Midbrain (tissue), 1 donor: Measurements from ENCODE around the gene UNC119B.

Source experiments
- DNase-seq: peaks from one replicate; lab custom pipeline; 2025; lab: John Stamatoyannopoulos, UW

Gene UNC119B

DNA sequence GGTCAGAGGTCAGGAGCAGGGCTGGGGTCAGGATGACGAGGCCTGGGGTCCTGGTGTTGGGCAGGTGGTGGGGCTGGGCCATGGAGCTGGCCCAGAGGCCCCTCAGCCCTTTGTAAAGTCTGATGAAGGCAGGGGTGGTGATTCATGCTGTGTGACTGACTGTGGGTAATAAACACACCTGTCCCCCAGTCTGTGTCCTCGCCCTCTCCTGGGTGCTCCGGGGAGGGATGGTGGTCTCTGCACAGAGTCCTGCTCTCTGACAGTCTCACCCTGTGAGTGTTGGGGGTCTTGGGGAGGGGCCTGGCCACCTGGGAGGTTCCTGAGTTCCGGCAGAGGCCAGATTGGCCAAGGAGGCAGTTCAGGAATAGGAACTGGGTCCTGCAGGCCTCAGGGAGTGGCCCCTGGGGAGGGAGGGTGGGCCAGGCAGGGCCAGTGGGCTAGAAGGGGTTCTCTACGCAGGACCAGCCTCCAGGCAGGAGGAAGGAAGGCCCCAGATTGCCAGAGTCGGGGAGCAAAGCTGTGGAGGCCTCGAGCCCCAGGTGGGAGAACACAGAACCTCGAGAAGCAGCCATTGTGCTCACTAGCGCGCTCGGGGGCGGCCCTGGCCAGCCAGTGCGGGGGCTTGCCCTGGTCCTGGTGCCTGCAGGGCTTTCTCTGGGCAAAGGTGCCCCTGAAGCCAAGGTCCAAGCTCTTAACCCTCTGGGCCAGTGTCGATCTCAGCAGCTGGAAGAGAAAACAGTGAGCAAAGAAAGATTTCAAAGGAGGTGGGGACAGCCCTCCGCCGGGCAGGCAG lies 29.8 kb downstream of the UNC119B start:
- DNase-seq, result no peak

DNA sequence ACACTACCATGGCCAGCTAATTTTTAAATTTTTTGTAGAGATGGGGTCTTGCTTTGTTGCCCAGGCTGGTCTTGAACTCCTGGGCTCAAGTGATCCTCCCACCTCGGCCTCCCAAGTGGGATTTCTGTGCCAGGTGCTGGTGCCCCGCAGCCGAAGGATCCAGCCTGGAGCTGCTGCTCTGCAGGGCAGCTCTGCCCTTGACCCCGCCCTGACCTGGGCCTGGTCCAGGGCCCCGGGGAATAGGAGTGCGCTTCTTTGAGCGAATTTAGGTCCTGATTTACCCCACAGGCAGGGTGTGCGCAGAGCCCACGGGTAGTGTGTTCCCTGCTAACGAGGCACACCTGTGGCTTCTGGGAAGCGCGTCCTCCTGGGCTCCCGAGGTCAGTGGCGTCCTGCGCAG lies 30.6 kb downstream of the UNC119B start:
- no peak for DNase-seq

DNA sequence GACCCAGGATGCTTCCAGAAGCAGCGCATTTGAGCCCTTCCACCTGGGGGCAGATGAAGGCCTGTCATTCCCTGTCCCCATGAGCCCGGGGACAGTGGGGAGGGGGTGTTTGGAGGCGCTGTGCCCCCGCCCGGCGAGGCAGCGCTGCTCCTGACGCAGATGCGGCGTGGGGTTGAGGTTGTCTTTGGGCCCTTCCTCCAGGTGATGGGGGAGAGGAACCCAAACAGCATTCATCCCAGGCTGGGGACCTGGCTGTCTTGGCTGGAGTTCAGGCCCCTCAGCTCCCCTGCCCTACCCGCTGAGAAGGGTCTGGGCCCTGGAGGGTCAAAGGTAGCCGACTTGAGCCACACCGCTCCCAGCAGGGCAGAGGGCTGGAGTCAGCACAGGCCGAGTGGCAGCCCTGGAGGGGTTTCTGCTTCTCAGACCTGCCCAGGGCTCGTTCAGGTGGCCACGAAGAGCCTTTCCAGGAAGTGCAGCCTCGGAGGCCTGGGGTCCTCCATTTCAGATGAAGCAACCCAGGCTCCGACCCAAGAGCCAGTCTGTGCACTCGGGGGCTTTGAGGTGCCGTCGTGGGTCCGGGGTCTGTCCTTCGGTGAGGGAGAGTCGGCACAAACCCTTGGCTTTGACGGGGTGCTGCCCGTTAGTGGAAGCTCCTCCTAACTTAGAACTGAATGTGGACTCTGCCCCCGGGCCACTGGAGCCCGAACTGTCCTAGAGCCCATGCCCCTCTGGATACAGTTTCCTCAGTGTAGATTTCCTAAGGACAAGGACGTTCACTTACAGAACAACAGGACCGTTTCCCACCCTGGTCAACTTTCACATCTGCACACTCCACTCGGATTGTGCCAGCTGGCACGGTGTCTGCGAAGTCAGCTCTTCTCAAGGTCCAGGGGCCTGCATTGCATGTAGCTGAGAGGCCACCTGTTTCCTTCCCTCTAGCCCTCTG lies 31.5 kb downstream of the UNC119B start:
- DNase-seq, result no peak

DNA sequence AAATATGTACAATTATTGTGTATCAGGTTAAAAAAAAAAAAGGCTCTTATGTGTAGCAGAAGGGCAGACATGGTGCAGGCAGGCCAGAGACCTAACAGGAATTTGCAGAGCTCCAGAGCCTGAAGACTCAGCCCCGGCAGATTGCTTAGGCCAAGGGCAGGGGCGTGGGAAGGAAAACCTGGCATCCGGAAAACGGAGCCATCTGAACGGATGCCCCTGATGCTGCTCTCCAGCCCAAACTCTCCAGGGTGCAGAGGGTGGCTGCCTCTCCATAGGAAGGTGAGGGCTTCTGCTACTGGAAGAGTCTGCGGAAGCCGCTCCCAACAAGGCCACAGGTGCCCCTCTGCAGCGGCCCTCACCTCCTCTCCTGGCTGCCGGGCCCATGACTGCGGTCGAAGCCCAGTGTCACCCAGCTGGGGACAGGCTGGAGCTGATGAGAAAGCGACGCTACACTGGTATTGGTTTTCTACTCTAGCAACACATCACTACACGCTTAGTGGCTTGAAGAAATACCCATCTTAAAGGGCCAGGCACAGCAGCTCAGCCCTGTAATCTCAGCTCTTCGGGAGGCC lies 34.8 kb downstream of the UNC119B start:
- no peak for DNase-seq

DNA sequence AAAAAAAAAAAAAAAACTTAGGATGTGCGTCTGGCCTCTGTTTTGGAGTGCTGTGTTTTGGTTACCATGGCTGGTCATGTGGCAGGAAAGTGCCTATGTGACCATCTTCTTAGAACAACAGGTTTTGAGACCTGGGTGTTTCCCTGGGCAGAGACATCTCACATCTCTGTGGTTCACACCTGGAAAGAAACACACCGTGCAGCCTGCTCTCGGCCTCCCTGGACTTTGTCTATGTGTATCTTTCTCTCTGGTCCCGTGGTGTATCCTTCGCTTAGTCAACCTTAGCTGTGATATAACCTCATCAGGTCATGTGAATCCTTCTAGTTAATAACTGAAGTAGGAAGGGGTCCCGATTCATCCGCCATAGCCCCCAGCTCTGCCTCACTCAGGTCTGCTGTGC lies 38.0 kb downstream of the UNC119B start:
- DNase-seq, result no peak

DNA sequence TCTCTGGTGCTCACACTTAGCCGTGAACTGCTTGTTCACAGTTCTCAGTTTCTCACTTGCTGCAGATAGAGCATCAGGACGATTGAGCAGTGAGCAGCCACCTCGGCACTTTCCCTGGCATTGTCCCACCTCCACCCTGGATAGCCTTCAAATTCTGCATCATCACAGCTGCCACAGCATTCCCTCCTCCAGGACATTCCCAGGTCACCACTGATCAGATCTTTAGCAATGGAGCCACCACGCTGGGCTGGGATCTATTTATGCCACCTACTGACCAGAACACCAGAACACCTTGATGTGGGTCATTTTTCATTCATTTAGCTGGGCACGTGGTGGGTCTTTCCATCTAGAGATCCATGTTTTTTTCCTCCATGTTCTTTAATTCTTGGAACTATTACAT lies 39.0 kb downstream of the UNC119B start:
- DNase-seq, result no peak

DNA sequence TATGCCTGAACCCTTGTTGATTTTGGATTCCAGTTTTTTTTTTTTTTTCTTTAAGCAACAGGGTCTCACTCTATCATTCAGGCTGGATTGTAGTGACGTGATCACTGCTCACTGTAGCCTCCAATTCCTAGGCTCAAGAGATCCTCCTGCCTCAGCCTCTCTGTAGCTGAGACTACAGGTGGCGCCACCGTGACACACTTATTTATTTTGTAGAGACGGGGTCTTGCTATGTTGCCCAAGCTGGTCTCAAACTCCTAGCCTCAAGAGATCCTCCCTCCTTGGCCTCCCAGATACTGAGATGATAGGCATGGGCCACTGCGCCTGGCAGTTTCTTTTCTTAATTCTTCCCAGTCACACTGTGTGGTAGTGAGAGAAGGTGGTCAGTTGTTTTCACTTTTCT lies 40.5 kb downstream of the UNC119B start:
- DNase-seq, result no peak

DNA sequence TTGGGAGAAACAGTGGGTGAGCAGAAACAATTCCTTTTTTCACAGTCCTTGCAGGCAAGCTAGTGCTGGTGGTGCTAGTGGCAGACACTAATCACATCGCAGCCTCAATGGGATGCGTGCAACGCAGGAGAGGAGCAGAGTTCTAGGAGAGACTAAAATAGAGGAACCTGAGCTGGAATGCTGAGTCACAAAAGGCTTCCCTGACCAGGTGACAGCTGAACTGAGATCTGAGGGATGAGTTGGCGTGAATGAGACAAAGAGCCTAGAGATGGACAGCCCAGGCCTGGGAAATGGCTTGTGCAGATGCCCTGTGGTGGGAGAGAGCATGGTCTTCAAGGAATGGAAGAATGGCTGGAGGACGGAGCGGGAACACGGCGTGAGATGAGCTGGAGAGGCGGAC lies 41.1 kb downstream of the UNC119B start:
- DNase-seq, result no peak

DNA sequence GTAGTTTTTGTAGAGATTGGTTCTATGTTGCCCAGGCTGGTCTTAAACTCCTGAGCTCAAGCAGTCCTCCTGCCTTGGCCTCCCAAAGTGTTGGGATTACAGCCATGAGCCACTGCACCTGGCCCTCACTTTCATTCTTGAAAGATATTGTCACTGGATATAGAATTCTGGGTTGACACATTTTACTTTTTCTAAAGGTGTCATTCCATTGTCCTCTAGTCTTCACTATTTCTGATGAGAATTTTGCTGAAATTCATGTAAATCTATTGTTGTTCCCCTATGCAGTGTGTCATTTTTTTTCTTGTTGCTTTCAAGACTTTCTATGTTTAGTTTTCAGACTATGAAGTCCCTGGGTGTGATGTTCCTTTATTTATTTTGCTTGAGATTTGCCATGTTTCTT lies 44.5 kb downstream of the UNC119B start:
- DNase-seq, result no peak

DNA sequence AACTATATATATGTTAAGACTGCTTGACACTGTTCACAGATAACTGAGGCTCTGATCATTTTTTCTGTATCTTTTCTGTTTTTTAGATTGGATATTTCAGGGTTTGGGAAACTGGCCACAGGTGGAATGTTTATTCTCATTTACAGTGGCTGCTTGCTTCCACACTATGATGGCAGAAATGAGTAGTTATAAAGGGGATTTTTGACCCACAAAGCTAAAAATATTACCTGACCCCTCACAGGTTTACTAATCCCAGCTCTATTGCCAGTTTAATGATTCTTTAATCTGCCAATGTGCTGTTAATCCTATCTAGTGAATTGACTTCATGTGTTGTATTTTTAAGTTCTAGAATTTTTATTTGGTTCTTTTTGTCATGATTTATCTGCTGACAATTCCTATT lies 45.0 kb downstream of the UNC119B start:
- DNase-seq, result no peak

DNA sequence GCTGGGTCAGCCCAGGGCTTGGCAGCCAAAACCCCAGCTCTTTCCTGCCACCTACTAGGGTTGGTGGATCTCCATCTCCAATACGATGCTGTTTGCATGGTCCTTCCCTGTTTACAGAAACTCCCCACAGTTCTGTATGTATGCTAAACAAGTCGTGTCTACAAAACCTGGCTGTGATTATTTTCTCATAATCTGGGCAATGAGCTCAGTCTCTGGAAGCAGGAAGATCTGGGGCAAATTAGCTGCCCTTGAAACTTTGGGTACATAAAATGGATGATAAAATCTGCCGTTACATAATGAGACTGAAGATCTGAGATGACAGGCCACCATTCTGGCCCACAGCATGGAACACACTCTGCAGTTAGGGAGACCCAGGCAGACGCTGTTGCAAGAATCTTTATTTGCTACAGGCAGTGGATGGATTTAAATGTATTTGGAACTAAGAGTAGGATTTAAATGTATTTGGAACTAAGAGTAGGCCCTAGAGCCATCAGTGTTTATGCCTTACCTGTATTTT lies 47.0 kb downstream of the UNC119B start:
- DNase-seq, result no peak

DNA sequence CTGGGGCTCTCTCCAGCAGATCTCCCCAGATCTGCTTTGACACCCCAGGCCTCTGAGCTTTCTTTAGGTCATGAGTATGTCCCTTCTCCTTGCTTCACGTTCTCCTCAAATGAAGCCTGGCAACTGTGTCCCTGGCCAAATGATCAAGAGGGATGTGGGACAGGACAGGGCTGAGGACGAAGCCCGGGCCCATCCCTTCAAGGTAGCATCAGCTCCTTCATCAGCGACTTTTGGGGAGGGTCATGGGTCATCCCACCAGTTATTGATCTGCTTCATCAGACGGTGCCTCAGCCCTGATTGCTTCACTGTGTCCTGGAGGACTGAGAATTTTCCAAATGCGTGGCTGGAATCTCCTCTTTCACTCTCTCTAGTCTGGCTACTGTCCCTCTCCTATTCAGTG lies 47.7 kb downstream of the UNC119B start:
- no peak for DNase-seq

DNA sequence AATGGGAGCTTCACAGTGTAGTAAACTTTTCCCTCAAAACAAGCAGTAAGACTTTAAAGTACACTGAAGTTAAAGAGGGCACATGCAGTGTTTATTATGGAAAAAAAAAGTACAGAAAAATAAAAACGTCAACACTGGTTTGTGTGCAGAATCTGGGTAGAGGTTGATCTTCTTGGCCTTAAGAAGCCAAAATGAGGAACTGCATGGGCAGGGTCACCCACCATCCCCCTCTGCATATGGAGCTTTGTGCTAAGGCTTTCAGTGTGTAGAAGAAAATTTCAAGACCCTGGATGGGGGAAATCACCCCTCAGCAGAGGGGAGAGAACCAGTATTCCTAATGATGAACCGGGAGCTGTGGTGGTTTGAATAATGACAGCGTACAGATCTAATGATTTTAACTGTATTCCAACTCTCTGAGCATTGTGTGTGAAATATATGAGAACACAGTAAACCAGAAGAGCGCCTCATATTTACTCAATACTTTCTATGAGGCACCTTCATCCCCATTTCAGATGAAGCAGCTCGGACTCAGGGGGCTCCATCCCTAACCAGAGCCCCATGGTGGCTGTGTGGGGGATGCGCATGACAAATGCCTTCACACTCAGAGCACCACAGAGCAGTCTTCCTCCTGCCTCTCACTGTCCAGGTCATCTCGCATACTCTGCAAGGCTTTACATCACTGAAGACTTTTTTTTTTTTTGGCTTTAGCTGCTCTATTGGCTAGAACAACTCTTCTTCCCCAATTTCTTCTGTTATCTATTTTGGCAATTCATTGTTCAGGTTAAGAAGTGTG lies 48.7 kb downstream of the UNC119B start:
- DNase-seq, result no peak

DNA sequence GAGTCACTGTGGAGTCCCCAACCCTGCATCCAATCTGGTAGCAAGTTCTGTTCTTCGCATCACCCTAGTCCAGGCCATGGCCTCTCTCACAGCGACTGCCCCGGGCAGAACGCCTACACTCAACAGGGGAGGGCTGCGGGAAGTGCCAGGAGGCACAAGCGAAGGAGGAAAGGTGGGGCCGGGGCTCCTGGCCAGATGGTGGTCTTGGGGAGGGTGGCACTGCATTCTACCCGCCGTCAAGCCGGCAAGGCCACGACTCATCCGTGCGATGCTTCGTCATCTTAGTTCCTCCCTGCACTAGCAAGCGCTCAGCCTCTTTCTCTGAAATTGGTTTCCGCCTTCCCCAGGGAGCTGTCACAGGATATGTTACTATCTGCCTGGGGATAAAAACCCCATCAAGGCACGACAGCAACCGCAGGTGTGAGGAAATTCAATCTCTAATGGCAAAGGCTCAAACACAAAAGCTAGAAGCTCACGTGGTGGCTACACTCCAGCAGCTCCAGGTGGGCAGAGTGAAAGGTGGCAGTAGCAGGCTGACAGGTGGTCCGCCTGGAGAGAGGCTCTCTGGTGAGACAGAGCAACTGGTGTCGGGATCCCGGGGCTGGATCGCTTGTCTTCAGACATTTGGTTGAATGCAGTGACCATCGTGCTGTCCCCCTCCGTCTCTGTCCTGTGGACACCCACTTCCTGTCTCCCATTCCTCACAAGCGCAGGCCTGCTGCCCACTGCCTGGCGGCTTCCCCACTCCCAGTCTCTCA lies 49.5 kb downstream of the UNC119B start:
- no peak for DNase-seq

DNA sequence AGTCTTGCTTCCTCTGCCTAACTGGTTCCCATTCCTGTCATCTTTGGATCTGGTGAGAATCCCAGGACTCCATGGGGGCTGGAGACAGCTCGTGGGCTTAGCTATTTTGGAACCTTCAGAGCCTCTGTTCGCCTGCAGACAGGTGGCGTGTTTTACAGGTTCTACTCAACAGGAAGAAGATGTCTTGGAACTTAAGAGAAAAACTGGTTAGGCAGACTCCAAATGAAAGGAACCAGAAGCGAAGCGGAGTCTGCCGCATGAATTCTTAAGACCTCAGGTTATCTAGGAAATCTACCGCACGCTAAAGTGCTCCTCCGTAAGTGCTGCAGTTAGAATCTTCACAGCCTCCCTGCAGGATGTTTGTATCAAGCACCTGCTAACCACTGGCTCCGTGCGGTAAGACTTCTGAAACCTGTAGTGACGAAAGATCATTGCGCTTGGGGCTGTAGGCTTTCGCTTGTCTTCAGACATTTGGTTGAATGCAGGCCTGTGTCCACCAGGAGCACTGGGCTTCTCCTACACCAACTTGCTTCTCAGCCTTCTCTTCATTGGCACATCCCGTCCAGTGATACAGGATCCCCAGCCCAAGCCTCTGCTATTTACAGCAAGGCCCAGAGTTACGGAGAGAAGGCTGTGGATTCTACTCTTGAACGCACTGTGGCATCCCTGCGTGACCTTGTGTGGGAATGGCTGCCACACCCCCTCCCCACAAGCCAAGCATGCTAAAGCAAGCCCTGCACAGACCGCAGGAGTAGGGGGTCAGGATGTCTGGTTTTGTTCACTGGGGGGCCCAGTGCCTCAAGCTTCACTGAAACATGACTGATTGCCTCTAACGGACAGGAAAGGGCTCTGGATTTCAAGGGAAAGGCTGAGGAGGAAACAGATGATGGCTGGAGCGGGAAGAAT lies 50.3 kb downstream of the UNC119B start:
- no peak for DNase-seq

DNA sequence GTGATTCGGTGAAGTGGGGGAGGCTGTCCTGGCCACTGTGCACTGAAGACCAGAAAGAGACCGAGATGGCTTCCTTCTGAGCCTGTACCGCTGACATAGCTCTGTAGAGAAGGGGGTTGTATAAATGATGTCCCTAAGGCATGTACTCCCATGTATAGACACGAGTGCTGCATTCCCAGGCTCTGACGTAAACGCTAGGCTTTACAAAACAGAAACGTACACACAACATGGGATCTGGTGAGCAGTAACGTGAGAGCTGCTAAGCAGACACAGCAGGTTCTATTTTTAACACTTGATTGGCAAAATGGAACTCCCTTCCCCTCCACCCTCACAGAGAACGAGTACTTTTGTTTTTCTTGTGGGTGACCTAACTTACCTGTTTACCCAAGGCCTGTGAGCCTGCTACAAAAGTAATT lies 51.3 kb downstream of the UNC119B start:
- DNase-seq, result no peak

DNA sequence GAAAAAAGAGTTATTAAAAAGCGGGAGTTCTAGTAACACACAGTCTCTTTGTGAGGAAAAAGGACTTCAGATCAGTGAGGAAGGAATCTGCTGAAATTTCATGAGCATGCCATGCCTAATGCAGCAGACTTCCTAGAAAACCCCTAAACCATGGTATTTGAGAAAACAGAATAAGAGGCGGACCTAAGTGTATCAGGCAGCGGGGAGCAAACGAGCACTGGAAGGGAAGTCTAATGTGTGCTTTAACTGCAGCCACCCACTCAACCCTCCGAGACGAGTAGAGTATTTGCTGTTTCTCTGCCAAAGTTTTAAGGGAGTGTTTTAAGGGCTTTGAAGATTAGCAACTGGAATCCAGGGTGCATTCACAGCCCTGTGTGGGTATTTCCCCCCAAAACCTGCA lies 51.8 kb downstream of the UNC119B start:
- DNase-seq, result no peak

DNA sequence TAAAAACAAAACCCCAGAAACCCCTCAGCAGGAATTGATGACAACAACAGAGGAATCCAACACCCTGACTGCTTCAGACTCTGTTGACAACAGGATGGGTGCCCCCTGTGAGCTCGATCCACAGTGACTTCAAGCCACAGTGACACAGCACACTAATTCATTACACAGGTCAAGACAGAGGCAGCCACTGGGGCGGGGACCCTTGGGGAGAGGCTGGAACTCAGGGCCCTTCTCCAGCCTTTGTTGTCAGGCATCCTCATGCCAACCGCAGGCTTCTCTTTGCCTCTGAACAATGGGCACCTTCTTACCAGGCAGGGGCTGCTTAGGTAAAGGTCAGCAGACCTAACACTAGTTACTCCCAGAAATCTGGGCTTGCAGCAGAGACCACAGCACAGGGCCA lies 53.0 kb downstream of the UNC119B start:
- DNase-seq, result no peak

DNA sequence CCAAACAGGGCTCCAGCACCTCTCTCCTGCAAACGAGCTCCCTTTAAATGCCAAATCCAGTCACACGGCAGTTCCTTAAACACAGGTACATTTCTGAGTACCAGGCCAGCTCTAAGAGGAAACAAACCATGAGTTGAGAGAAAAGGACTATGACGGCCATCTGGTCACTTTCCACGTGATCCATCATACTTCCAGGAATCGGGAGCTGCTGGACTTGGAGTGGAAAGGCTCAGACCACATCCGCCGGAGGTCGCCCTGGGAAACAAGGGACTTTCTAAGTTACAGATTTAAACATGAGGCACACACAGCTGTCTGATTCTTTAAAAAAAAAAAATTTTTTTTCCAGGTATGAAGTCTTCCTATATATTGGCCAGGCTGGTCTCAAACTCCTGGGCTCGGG lies 54.6 kb downstream of the UNC119B start:
- no peak for DNase-seq

DNA sequence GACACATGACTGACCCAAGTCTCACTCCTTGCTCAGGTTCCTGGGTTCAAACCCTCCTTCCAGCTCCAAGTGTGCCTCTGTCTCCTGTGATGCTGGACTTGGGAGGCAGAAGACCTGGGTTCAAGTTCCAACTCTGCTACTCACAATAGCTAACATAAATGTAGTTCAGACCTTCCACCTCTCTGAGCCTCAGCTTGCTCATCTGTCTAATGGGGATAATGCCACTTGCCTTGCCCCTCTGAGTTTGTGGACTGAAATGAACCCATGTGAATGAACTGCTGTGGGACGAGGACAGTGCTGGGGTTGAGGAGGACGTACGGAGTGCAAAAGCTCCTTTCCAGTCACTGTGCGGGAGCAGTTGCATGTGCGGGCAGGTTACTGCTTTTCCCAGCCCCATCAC lies 56.3 kb downstream of the UNC119B start:
- DNase-seq, result no peak
